ENCODE measurements around the gene ZFP36. TPM values are rescaled to one million over a fixed set of nuclear protein-coding genes. Genes with fewer than 3 reads are reported as not detected.

The ZFP36 gene
- total RNA-seq, 4 donors from 2014 or later = 323 to 827 (median 509) TPM

- ATAC-seq (ENCODE audit: low FRiP score) = no peak
- no peak for DNase-seq (ENCODE audit: low spot score)
- TF ChIP-seq CTCF (IDR thresholded peaks at IDR 0.05) = no peak
Observed at GRCh38 chr19:39379865-39380396, 26.7 kb upstream of the ZFP36 start.

- TF ChIP-seq CTCF (IDR thresholded peaks at IDR 0.05) = no peak
- no peak for ATAC-seq (ENCODE audit: low FRiP score)
- no peak for DNase-seq (ENCODE audit: low spot score)
Observed at GRCh38 chr19:39380521-39381502, 25.8 kb upstream of the ZFP36 start.

GRCh38 chr19:39381910-39382611, 24.6 kb upstream of the ZFP36 start:
- ATAC-seq (ENCODE audit: low FRiP score) (no peak), DNase-seq (ENCODE audit: low spot score) (no peak)
- no peak for TF ChIP-seq CTCF (IDR thresholded peaks at IDR 0.05)

GRCh38 chr19:39382991-39383828, 23.4 kb upstream of the ZFP36 start:
- no peak for TF ChIP-seq CTCF (IDR thresholded peaks at IDR 0.05)
- no peak for ATAC-seq (ENCODE audit: low FRiP score)
- DNase-seq (ENCODE audit: low spot score) = no peak

GRCh38 chr19:39384839-39385568, 21.6 kb upstream of the ZFP36 start:
- ATAC-seq (ENCODE audit: low FRiP score) (no peak), DNase-seq (ENCODE audit: low spot score) (no peak)
- no peak for TF ChIP-seq CTCF (IDR thresholded peaks at IDR 0.05)
